Muscle of arm (tissue), 12 donors: Measurements from ENCODE around the gene GMCL1. TPM values are rescaled to one million over a fixed set of nuclear protein-coding genes. Genes with fewer than 3 reads are reported as not detected.
"Not testable (repeated sequence)": the region's sequence is repeated elsewhere in the genome, so short reads cannot be mapped to it uniquely, and the experiment has no call there.

Source experiments
- DNase-seq: peaks from one replicate; pipeline ENCODE4 v3.0.0-alpha.2; 2013
- polyA plus RNA-seq, 12 donors: library from polyadenylated mRNA; unstranded; fragments of 120-200 nt; gene quantifications; one replicate each; pipeline ENCODE4 v1.2.1, GENCODE V29; 2013; ENCODE audit not compliant: insufficient read length in 12 of 12

The GMCL1 gene
- polyA plus RNA-seq, 12 donors: 9.5 to 19.4 (median 11.4) TPM; not detected in 1

DNA sequence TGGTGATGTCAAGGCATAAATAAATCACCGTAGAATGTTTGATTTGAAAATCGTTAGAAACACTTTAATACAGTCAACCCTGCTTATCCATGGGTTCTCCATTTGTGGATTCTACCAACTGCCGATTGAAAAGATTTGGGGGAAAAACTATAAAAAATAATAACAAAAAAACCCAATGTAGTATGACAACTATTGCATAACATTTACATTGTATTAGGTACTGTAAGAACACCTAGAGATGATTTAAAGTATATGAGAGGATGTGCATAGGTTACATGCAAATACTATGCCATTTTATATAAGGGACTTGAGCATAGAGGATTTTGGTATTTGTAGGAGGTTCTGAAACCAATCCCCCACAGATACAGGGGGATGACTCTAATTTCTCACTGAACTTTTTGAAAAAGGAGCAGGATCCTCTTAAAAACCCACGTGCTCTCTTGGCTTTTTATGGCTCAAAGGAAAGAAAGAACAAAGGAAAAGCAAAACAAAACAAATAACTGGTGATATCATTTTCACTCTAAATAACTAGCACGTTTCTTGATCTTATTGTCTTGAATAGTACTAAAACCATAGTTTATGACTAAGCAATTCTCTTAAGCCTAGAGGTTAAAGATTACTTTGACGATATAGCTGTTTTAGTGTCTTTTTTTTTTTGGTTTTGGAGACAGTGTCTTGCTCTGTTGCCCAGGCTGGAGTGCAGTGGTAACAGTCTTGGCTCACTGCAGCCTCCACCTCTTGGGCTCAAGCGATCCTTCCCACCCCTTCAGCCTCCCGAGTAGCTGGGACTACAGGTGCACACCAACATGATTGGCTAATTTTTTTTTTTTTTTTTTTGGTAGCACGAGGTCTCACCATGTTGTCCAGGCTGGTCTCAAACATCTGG, 17.0 kb downstream of the GMCL1 start:
- DNase-seq: no peak

DNA sequence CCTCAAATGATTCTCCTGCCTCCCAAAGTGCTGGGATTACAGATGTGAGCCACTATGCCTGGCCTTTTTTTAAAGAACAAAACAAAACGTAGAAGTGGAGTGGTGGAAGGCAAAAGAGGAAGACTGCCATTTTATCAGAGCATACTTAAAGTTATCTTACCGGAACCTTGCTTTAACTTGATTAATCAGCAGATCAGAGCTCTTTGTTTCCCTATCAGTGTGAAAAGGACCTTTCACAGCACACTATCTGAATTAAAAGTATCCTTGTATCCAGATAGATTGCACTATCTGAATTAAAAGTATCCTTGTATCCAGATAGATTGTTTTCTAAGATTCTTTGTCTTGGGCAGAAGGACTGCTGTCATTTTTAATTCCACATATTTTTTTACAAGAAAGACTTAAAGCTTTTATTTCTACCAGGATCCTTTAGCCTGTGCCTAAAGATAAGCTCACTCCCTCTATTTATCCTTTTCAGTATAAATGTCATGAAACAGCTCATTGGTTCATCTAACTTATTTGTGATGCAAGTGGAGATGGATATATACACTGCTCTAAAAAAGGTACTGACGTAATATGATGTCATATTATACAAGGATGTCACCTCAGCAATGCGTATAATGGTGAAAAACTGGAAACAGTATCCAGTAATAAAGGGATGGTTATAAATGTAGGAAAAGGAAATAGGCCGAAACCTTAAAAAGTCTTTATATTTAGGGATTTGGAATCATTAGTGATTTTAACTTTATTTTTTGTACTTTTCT, 17.8 kb downstream of the GMCL1 start:
- no peak for DNase-seq

DNA sequence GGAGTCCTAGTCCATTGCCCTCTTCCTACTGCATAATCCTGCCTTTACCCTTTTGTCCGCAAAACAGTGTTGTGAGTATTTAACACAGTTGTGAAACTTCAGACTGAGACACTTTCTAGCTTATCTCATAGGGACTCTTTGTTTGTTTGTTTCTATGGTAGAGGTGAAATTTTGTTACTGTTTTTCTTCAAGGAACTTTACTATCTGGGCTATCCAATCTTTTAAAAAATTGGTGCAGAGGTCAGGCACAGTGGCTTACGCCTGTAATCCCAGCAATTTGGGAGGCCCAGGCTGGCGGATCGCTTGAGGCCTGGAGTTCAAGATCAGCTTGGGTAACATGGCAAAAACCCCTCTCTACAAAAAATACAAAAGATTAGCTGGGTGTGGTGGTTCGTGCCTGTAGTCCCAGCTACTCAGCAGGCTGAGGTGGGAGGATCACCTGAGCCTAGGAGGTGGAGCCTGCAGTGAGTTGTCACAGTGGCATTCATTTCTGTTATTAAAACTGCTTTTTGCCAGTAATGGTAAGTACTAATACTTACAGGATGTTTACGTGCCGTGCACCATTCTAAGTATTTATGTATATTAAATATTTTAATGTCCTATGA, 18.8 kb downstream of the GMCL1 start:
- DNase-seq: no peak

DNA sequence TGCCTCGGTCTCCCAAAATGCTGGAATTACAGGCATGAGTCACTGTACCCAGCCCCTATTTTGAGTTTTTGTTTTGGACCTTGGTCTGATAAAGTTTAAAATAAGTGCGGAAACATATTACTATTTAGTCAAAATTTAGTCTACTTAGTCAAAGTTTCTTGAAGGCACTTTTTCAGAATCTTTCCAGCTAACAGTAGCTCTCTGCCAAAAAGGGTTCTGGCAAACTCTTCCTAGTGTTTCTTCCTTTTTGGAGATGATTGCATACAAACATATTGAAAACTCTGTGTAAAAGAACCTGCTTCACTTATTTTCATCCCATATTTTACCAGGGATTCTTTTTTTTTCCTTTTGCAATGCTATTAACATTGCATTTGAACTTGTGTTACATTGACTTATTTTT, 28.8 kb downstream of the GMCL1 start:
- DNase-seq: peak; percentile 23

DNA sequence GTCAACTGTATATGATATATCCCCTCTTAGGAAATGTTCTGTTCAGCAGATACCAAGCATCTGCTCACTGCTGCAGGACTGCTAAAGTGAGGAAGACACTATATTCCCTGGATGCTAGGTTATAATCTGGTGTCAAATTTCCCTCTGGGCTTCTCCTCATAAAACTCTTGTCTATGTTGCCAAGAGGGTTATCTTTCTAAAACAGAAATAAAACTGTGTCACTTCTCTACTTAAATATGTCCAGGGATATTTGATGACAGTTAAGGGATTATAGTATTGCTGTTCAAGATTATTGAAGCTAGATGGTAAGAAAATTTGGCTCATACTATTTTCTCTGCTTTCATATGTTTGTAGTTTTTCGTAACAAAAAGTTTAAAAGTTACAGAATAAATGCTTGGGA, 33.8 kb downstream of the GMCL1 start:
- no peak for DNase-seq

DNA sequence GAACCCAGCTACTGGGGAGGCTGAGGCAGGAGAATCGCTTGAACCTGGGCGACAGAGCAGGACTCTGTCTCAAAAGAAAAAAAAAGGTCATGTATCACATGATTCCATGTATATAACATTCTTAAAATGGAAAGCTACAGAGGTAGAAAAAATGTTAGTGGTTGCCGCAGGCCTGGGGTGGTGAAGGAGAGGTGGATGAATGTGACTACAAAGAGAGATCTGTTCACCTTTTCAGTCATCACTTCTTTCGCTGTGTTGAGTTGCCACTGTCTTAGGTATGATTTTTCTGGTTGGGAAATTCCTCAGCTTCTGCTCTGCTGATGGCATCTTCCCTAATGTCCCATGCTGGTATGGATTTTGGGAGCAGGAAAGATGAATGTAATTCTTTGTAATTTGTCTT, 59.0 kb downstream of the GMCL1 start:
- no peak for DNase-seq

DNA sequence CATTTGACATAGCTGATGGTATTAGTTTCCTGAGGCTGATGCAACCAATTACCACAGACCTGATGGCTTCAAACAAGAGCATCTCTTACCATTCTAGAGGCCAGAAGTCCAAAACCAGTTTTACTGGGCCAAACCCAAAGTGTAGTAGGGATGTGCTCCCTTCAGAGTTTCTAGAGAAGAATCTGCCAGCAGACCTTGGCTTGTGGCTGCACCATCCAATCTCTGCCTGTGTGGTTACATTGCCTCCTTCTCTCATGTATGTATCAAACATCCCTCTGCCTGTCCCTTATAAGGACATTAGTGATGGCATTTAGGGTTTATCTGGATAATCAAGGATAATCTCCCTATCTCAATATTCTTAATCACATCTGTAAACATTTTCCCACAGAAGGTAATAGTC, 59.8 kb downstream of the GMCL1 start:
- DNase-seq: no peak

DNA sequence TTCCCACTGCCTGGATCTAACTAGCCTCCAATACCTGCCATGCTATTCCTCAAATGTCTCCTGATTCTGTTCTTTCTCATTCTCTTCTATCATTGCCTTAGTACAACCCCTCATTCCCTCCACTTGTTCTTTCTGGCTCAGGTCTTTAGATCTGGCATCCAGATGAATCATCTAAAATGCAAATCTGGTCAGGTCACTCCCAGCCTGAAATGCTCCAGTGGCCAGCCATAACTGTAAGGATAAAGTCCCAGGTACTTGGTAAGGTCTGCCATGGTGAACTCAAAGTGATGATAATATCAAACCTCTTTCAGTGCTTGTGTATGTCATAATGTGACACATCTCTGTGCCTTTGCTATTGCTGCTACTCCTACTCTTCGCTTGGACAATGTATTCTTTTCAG, 61.4 kb downstream of the GMCL1 start:
- no peak for DNase-seq

DNA sequence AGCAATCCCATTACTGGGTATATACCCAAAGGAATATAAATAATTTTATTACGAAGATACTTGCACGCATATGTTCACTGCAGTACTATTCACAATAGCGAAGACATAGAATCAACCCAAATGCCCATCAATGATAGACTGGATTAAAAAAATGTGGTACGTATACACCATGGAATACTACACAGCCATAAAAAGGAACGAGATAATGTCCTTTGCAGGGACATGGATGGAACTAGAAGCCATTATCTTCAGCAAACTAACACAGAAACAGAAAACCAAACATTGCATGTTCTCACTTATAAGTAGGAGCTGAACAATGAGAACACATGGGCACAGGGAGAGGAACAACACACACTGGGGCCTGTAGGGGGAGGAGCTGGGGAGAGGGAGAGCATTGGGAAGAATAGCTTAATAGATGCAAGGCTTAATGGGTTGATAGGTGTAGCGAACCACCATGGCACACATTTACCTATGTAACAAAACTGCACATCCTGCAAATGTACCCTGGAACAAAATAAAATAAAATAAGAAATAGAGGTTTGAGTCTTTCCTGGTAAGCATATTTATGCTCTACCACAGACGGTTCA, 63.5 kb downstream of the GMCL1 start:
- DNase-seq: not testable (repeated sequence)

DNA sequence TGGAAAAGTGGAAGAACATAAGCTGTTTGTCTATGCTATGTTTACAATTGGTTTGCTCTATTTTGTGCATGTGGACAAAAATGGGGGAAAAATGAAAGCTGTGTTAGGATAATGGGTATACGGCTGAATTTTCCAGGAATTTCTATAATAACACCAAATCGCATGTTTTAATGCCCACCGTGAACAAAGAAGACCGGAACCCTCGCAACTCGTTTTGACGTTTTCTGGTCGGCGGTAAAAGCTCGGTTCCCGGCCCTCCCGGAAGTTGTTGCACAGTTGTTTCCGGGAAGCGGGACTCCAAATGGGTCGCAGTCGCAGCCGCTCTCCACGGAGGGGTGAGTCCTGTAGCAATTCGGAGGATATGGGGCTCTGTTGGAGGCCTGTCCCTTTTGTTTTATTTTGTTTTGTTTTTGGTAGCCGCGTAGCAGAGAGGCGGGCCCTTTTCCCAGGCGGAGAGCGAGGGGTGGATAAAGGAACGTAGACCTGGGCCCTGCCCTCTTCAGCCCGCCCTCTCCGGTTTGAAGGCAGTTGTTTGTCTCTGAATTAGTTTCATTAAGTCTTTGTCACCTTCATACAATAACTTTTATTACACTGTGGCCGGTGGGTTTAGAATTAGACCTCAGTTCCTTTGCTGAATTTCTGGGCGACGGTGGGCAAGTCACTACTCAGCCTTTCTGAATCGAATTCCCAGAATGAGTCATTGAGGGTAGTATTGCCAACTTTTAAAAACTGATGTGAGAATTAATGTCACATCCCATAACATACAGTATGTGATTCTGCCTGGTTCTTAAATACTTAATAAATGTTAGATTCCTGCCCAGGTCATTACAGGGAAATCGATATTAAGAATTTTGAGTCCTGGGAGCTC, 64.5 kb downstream of the GMCL1 start, which contains the start of gene SNRNP27:
Gene SNRNP27 (plus strand): TSS at position 273 of the 868 bp plus-strand sequence. CDS start 29 bp downstream, at position 302.
- DNase-seq: peak; percentile 89

DNA sequence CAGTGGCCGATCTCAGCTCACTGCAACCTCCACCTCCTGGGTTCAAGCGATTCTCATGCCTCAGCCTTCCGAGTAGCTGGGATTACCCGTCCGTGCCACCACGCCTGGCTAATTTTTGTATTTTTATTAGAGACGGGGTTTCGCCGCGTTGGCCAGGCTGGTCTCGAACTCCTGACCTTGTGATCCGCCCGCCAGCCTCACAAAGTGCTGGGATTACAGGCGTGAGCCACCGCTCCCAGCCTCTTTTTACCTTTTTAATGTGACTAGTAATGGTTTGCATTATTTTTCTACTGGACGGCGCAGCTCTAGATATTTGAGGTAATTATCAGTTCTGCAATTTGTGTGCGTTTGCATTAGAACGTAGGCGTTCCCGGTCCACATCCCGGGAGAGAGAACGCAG, 65.3 kb downstream of the GMCL1 start:
- not testable (repeated sequence) for DNase-seq

DNA sequence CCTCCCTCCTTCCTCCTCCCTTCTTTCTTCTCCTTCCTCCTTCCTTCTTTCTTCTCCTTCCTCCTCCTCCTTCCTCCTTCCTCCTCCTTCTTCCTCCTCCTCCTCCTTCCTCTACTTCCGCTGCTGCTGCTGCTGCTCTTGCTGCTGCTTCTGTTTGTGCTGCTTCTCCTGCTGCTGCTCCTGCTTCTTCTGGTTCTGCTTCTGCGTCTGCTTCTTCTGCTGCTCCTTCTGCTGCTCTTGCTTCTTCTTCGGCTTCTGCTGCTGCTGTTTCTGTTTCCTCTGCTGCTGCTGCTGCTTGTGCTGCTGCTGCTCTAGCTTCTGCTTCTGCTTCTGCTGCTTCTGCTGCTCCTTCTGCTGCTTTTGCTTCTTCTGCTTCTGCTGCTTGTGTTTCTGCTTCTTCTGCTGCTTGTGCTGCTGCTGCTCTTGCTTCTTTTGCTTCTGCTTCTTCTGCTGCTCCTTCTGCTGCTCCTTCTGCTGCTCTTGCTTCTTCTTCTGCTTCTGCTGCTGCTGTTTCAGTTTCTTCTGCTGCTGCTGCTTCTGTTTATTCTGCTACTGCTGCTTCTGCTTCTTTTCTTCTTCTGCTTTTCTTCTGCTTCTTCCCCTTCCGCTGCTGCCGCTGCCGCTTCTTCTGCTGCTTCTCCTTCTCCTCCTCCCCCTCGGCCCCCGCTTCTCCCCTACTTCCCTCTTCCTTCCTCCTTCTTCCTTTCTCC, 72.9 kb downstream of the GMCL1 start:
- DNase-seq: no peak

DNA sequence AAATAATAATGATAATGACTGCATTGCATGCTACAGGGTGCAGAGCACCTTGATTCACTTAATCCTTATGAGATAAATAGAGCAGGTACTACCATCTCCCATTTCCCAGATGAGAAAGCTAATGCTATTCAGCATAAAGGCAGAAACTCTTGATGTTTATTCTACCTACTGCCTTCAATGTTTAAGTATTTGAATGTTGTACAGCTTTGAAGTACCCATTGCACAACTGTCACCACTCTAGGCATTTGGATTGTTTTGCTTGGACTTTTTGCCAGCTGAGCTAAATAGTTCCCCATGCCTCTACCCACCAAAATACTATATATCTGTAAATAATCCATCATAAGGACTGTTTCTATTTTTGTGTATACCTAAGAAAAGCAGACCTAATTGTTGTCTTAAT, 77.8 kb downstream of the GMCL1 start:
- no peak for DNase-seq

DNA sequence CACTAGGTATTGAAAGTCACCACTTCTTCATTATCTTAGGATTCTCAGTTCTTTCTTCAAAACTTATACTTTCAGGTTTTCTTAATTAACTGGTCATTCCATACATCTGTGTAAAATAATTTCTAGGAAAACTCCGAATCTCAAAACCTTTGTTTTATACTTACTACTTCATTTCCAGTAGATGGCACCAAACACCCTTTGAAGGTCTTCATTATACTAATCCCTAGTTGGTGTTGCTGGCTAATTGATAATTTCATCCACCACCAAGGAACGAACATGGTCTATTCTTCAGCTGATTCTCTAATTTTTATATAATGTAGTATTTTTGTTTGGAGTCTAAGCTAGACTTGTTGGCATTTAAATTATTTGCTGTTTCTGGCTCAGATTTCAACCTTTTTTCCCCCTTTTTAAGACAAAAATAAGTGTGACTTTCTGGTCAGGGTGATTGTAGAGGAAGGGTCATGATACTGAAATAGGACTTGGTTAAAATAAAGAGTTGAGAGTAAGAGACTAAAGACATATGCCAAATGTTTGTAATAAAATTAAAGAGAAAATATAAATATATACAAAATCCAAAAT, 82.6 kb downstream of the GMCL1 start:
- DNase-seq: peak; percentile 48

DNA sequence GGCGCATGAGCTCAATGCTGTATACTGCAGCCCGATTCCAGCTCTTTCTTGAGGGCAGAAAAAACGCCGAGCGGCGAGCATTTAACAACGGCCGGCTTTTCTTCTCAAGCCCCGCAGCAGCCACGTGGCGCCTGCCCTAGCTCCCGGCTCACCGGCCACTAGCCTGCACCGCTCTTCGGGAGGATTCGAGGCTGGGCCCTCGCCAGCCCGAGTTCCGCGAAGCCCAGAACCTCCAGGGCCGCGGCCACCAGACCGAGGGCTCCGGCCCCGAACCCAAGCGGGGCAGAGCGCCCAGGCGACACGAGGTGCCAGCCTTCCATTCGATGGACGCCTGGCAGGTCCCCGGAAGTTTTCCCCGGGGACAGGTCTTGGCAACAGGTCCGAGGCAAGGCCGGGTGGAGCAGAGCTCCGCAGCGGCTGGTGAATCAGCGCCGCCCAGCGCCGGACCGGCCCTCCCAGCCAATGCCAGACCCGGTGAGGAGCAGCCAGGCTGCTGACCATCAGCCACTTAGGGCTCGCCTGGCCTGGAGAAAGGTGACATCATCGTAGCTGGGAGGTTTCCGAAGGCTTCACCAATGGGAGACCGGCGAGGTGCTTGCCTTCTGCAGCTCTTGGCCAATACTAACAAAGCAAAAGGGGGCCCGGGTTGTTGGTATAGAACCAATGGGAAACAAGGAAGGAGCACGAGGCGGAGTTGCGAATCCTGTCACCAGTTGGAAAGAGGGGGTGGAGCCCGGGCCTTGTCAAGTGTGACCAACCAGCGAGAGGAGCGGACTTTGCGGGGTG, 84.9 kb downstream of the GMCL1 start:
- DNase-seq: peak; percentile 99

DNA sequence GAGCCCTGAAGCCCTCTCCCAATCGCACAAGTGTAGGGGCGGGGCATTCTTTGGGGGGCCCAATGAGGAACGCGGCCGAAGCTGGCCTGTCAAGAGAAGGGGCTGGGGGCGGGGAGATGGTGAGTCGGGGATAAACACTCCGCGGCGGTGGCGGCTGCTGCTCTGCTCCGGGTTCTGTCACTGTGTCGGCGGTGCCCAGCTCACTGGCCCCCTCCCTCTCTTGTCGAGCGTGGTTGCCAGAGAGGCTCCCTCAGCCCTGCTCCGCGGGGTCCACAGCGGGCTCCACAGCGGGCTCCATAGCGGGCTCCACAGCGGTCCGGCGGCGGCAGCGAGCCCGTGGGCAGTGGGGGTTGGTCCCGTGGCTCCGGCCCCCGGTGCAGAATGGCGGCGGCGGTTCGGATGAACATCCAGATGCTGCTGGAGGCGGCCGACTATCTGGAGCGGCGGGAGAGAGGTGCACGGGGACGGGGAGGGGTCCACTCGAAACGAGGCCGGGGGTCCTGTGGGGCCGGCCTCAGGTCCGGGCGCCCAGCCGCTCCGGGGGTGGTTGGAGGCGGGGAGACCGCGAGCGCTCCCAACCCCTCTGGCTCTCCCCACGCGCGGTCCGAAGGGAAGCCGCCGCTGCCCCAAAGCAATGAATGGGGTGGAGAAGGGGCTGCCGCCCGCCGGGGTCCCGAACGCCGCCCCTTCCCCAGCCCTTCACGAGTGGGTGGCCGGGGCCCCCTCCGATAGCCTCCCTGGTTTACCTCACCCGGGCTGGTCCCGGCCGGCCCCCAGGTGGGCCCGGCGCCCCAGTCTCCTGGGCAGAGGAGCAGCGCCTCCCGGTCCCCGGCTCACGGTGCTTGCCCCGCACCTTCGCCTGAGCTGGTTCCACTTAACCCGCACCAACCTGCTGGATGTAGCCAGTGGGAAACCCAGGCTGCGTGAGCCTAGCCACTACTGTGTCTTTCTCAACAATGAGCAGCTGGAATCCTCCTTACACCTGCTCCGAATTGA, 85.8 kb downstream of the GMCL1 start, which contains the start of gene MXD1:
Gene MXD1 (plus strand): TSS at position 160 of the 996 bp plus-strand sequence. CDS start 222 bp downstream, at position 382.
- DNase-seq: no peak

DNA sequence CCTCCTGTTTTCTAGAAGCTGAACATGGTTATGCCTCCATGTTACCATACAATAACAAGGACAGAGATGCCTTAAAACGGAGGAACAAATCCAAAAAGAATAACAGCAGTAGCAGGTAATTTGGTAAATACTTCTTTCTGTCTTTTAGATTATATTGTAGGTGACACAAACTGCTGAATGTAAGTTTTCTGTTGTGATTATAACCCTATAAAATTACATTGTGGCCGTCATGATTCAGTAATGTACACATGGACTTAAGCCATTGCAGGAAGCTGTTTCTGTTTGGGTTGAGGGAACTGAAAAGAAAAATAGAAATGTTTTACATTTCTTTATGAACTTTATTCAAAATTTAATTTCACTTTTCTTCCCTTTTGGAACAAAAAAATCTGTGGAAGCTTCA, 86.6 kb downstream of the GMCL1 start:
- no peak for DNase-seq

DNA sequence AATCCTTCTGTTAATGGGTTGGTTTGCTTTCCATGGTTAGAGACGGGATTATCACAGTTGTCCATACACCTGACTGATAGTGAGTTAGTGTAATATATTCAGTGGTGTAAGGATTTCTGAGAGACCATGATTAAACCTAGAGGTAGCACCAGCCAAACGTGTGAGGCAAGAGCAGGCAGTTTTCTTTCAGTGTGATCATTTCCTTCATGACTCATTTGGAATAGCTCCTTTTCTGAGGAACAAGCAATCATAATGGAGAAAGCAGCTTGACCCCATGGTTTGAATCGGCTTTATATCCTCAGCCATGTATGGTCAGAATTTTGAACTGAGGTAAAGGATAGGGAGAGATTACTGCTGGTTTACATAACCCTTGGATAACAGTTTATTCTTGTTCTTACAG, 88.4 kb downstream of the GMCL1 start:
- no peak for DNase-seq
